ENCODE measurements around the gene TMEM54. TPM values are rescaled to one million over a fixed set of nuclear protein-coding genes. Genes with fewer than 3 reads are reported as not detected.

The TMEM54 gene
- total and polyA plus RNA-seq, 2 donors (not counting 1 experiment from before 2014, with no cell fraction given) = 0.13 TPM; not detected in 1

DNA sequence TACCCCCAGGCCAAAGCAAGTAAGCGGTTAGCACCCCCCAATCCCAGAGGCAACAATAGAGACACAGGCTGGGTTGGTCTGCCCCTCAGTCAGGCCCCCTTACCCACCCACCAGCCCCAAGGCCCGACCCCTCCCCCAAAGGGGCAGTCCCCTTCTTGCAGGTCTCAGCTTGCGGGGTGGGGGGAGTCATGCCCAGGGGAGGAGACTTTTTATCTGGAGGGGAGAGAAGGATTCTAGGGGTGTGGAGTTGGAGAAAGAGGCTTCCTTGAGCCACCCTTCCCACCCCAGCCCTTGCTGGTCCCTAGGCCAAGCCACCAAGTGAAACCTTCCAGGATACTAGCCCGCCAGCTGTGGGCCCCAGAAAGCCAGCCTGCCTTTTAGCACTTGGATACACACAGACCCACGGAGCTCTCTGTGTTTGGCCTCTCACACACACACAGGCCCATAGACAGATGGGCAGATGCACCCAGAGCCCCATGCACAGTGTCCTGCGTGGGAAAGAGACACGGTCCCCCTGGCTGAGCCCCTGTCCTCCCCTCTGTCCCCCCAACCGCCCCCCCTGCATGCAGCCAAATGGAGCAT, 7.1 kb downstream of the TMEM54 start:
- no peaks in the 10 kb centered on the region for H4K20me1 ChIP-seq (ENCODE audit: control insufficient read depth, insufficient read depth, low read length, poor library complexity, severe bottlenecking)
- H3K4me2 ChIP-seq (replicated peaks; ENCODE audit: low read depth, low read length, poor library complexity, severe bottlenecking) = peak overlapping the region; percentile 90
- H3K4me1 Mint-ChIP-seq = peaks cover 16% of the 10 kb centered on the region
- no peak overlapping the region for H3K27ac Mint-ChIP-seq
- no peak overlapping the region for H3K9ac ChIP-seq (ENCODE audit: low read length)
- peaks cover 16 to 24% of the 10 kb centered on the region in 2 donors for H3K4me1 ChIP-seq (ENCODE audit: control insufficient read depth in 2 of 2, insufficient read depth in 2 of 2, low read length in 2 of 2)
- H3K36me3 ChIP-seq (replicated peaks in 1 of 2; ENCODE audit: control extremely low read depth in 1 of 2, control insufficient read depth in 1 of 2, extremely low read depth in 1 of 2, insufficient read depth in 2 of 2, low read length in 1 of 2) = no peaks in the 10 kb centered on the region
- intact Hi-C loops (cut with micrococcal nuclease) = no loop called here
- H3K27ac ChIP-seq (ENCODE audit: low read length in 2 of 2) = no peak overlapping the region
- no peaks in the 10 kb centered on the region for H3K9me3 Mint-ChIP-seq (ENCODE audit: insufficient read depth)
- POLR2A ChIA-PET = no interaction called here
- DNase-seq (peak; percentile 17), ATAC-seq (ENCODE audit: low read depth) (no peak)
- TF ChIP-seq, protein P1, sequence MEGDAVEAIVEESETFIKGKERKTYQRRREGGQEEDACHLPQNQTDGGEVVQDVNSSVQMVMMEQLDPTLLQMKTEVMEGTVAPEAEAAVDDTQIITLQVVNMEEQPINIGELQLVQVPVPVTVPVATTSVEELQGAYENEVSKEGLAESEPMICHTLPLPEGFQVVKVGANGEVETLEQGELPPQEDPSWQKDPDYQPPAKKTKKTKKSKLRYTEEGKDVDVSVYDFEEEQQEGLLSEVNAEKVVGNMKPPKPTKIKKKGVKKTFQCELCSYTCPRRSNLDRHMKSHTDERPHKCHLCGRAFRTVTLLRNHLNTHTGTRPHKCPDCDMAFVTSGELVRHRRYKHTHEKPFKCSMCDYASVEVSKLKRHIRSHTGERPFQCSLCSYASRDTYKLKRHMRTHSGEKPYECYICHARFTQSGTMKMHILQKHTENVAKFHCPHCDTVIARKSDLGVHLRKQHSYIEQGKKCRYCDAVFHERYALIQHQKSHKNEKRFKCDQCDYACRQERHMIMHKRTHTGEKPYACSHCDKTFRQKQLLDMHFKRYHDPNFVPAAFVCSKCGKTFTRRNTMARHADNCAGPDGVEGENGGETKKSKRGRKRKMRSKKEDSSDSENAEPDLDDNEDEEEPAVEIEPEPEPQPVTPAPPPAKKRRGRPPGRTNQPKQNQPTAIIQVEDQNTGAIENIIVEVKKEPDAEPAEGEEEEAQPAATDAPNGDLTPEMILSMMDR (IDR thresholded peaks at IDR 0.05) = no peak
- no peak for TF ChIP-seq EZH2 (IDR thresholded peaks at IDR 0.05; ENCODE audit: borderline replicate concordance, insufficient read depth, low read depth, low read length, poor library complexity, severe bottlenecking)
- H3K4me3 Mint-ChIP-seq = peak overlapping the region; percentile 77
- H3K9me3 ChIP-seq (ENCODE audit: control extremely low read depth in 1 of 3, control insufficient read depth in 2 of 3, insufficient read depth in 1 of 3, low read length in 2 of 3) = peaks cover 0 to 9% (median 0%) of the 10 kb centered on the region in 3 donors
- peaks cover 65% of the 10 kb centered on the region for H3K27me3 Mint-ChIP-seq
- H3K27me3 ChIP-seq (replicated peaks in 1 of 4; ENCODE audit: control extremely low read depth in 1 of 4, control insufficient read depth in 3 of 4, insufficient read depth in 4 of 4, low read length in 3 of 4) = peaks cover 0 to 66% (median 30%) of the 10 kb centered on the region in 4 experiments
- CTCF ChIA-PET = interaction anchor here (4.2 kb wide), 1 partner anchor 19 kb away, joined by 14 read pairs; no protein-coding TSS in a partner anchor
- no peaks in the 10 kb centered on the region for H3K79me2 ChIP-seq (ENCODE audit: control insufficient read depth, insufficient read depth, low read length)
- H3K4me3 ChIP-seq (ENCODE audit: control extremely low read depth in 1 of 5, extremely low read depth in 1 of 5, insufficient read depth in 1 of 5, low read depth in 2 of 5, low read length in 4 of 5) = no peak overlapping the region
- 75% methylated on average over 4 of the region's 8 CpGs for WGBS (ENCODE audit: insufficient coverage)
- H2AFZ ChIP-seq (ENCODE audit: insufficient read depth, low read depth, low read length, poor library complexity, severe bottlenecking) = peak overlapping the region; percentile 71
